HFF-Myc (cell line): Measurements from ENCODE around the gene TFDP2.
"Not testable (repeated sequence)": the region's sequence is repeated elsewhere in the genome, so short reads cannot be mapped to it uniquely, and the experiment has no call there.

Experiments used
- DNase-seq: peaks from one replicate; pipeline ENCODE4 v3.0.0-alpha.2; 2011; ENCODE audit warnings: low read depth; ENCODE audit errors: extremely low read depth
- H3K4me3 ChIP-seq: replicated peaks from 2 replicates; pipeline ENCODE4 v1.5.1; 2011; ENCODE audit warnings: low read depth, mild to moderate bottlenecking, control low read depth, low read length
- CTCF ChIP-seq: IDR thresholded peaks from 2 replicates; pipeline ENCODE4 v1.5.1; 2012; ENCODE audit warnings: mild to moderate bottlenecking, low read depth, low read length, control low read depth; ENCODE audit errors: missing control alignments

The TFDP2 gene

GRCh38 chr3:141933421-141934300 is 215.7 kb downstream of the TFDP2 start:
- DNase-seq, result no peak
- no peak for TF ChIP-seq CTCF
- no peak overlapping the region for H3K4me3 ChIP-seq

DNA sequence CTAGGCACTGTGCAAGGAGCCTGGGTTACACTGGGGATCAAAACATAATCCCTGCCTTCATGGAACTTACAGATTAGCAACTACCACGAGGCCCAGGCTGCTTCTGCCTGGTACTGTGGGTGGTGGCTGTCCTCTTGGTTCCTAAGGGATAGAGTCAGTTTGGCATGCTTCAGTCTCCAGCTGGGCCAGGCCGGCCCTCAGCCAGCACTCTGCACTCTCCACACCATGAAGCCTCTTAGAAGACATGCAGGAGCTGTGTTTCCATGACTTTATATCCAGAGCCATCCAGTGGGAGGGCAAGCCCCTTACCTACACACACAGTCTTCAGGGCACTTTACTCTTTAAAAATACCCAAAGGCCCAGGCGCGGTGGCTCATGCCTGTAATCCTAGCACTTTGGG is 218.5 kb downstream of the TFDP2 start:
- no peak for DNase-seq
- TF ChIP-seq CTCF, result no peak

DNA sequence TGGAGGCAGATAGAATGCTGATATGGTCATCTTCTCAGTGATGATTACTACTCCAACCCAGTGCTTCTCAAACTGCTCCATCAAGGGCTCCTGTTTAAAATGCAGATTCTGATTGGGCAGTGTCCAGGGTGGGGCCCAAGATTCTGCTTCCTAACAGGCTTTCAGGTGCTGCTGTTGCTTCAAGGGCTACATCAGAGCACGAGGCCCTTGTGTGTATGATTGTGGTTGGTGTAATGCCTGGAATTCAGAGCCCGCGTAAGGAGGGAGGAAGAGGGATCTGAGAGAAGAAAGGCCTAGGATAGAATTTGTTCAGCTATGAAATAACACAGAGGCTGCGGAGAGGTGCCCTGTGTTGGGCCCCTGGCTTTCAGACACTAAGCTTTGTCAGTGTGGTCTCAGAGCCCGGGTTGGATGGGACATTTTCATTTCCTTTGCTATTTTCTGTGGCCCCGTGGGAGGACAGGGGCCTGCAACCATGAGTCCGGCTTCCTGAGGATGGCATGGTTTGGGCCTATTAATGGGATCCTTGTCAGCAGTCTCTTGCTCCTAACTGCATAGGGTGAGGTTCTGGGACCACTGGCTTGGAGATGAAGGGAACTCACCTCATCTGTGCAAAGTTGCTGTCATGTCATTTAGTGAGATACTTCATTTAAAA is 219.9 kb downstream of the TFDP2 start:
- no peak overlapping the region for H3K4me3 ChIP-seq
- DNase-seq, result no peak
- no peak for TF ChIP-seq CTCF

More for the DNA sequence above, 218.5 kb downstream of the TFDP2 start:
- no peak overlapping the region for H3K4me3 ChIP-seq

- no peak for TF ChIP-seq CTCF
- H3K4me3 ChIP-seq, result no peak overlapping the region
- DNase-seq, result no peak
These were observed 220.6 kb downstream of the TFDP2 start for GRCh38 chr3:141928631-141929270.

- no peak overlapping the region for H3K4me3 ChIP-seq
- TF ChIP-seq CTCF, result no peak
- no peak for DNase-seq
These were observed 222.4 kb downstream of the TFDP2 start for GRCh38 chr3:141926929-141927328.

- DNase-seq, H3K4me3 ChIP-seq: not testable (repeated sequence)
These were observed 223.7 kb downstream of the TFDP2 start for GRCh38 chr3:141925677-141926076.

DNA sequence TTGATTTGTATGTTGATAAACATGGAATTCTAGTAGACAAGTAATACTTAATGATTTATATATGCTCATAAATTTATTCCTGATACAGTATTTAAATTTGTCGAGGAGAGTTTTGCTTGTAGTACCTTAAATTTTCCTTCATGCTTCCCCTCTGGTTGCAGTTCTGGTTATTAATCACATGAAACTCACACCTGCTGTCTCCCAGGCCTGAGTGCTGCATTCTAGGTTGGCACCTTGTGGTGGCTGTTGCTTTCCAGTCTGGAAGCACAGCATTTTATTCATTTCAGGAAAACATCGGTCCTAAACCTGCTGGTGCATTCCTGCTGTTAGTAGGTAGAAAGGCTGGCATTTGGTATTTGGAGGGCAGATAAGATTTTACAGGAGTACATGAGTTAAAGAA is 228.0 kb downstream of the TFDP2 start:
- TF ChIP-seq CTCF, result no peak
- no peak overlapping the region for H3K4me3 ChIP-seq
- DNase-seq, result no peak
